IPS DF 4.7 (cell line): ENCODE data around the gene C4orf50.
A peak's percentile ranks its signal among the peaks of the same experiment; 100 is the strongest.
"Not testable (repeated sequence)": the region's sequence is repeated elsewhere in the genome, so short reads cannot be mapped to it uniquely, and the experiment has no call there.

Experiments
- DNase-seq: peaks from one replicate; pipeline ENCODE4 v3.0.0-alpha.2; 2013; ENCODE audit warnings: low spot score; ENCODE audit errors: extremely low read depth

Gene C4orf50

DNA sequence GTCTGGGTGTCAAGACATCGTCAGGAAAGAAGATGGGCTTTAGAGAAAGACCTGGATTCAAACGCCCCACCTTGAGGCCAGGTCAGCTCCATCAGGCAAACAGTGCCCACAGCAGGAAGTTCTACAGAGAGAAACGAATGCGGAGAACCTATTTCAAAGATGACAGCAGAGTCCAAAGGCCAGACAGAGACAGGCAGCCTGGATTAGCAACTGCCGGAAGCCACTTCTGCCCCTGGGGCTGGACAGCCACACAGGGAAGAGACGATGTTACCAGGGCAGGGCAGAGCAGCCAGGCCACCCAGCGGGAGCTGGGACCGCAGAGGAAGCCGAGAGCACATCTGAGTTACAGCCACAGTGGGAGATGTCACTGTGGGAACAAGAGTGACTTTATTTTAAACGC, 1.2 kb downstream of the C4orf50 start:
- no peak for DNase-seq

DNA sequence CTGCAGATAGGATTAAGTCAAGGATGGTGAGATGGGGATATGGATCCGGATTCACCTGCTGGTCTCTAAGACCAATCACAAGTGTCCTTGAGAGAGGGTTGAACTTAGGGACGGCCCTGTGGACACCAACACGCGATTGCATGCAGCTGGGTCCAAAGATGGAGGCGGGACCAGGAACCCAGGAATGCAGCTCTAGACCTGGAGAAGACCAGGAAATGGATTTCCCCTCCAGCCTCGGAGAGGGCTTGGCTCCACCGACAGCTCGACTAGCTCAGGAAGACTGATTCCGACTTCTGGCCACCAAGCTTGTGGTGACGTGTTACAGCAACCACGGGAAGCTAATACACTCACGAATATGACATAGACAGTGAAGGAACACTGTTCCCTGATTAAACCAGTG, 4.7 kb downstream of the C4orf50 start:
- no peak for DNase-seq

DNA sequence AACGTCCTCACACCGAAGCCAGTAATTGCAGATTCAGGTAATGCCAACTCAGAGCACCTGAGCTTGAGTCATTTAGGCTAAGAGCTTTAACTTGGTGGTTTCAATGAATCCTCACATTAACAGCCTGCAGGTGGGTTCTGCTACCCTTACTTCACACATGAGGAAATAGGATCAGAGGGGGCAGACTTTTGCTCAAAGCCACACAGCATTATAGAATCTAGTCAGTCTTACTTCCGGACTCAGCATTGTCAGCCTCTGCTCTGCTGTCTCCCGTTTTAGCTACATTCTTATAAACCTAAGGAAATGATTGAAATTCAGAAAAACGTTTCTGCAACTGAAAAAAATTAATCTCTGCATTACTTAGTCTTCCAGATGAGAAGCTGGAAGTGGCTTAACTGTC, 6.0 kb downstream of the C4orf50 start:
- no peak for DNase-seq

DNA sequence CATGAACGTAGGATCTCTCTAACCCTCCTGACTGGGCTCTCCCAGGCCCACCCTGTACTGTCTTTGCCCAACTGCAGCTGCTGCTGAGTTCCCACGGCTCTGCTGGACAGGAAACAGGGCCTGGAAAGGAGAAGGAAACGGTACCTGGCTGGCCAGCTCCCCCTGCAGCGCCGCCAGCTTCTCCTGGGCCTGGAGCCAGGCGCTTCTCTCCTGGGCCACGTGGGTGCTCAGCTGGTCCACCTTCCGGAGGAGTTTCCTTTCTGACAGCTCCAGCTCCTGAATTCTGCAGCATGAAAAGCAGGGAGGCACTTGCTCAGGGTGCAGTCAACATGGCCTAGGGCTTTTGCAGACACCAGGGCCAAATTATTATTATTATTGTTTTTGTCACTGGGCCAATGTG, 6.5 kb downstream of the C4orf50 start:
- no peak for DNase-seq

DNA sequence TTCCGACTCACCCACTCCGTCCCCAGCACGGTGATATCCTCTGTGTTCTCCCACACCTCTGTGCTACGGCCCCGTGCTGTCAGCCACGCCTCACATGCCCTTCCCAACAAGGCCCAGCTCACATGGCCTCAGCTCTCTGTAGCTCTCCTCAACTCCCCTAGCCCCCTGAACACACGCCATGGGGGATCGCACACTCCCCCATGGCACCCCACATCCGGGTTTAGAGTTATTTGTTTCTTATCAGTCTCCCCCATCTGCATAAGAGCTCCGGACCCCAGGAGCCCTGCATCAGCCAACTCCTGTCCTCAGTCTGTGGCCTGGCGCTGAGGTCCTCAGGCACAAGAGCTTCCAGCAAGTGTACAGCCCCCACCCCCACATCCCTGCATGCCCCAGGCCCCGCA, 7.0 kb downstream of the C4orf50 start:
- DNase-seq, result no peak

DNA sequence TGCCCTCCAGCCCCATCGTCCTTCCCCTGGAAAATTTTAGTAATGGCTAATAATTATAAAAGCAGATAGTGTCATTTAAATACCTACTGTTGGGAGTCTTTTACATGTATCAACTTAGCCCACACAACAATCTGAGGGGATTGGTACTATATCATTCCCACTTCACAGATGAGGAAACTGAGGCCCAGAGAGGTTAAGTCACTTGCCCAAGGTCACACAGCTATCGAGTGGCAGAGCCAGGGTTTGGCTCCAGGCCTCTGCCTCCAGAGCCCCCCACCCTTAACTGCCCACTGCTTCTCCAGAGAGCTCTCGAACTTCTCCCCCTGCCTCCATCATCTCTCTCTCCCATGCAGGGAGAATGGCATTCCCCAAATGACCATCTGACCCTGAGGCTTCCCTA, 7.4 kb downstream of the C4orf50 start:
- DNase-seq, result no peak

DNA sequence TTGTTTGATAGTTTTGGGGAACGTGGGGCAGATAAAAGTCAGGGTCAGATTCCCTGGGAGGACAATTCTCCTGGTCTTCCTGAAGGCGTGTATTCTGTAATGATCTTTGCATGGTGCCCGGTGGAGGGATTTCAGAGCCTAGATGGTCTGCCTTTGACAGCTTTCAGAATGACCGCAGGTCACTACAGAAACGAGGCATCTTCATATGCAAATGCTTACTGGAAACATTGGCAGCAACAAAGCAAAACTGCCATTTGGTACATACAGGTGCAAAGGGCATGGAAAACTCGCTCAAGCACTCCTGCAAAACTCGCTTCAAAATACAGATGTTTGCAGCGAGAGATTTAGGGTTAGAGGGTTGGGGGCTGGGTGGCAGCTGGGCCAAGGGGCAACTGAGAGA, 8.8 kb downstream of the C4orf50 start:
- no peak for DNase-seq

DNA sequence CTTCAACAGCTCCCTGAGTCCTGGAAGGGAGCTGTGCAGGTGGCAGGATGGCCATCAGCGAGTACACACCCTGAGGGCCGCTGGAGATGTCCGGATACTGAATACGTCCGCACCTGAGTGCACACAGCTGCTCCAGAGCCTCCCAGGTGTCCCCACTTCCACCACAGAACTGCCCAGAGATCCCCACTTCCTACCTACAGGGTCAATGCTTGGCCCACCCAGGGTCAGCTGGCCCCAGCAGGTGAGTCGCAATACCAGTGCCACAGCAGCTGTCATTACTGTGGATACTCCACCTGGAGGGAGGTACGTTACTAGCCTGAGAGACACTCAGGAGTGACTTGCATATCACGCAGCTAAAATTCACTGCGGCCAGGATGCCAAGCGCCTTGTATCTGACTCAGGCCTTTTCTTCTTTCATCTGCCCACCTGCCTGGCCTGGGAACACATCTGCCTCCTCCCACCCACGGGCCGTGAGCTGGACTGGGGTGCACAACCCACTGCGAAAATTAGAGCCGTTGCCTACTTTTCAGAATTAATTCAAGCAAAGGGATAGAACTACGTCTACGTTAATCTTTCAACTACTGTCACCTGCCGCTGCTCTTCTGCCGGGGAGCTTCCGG, 9.4 kb downstream of the C4orf50 start:
- DNase-seq, result no peak

DNA sequence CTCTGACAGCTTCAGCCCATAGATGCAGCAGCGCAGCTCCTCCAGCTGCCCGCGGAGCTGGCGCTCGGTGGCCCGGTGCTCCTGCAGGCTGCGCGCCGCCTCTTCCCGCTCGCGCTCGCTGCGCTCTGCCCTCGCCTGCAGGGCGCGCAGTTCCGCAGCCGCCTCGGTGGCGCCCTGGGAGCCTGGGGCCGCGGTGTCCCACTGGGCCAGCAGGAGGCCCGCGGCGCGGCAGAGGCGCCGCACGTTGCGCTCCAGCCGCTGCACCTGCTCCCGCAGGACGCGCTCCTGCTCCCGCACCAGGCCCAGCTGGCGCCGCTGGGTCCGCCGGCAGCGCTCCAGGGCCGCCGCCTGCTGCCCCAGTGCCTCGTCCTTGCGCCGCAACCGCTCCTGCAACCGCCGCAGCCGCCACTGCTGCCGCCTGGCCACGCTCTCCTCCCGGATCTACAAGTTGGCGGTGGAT, 10.1 kb downstream of the C4orf50 start:
- no peak for DNase-seq

DNA sequence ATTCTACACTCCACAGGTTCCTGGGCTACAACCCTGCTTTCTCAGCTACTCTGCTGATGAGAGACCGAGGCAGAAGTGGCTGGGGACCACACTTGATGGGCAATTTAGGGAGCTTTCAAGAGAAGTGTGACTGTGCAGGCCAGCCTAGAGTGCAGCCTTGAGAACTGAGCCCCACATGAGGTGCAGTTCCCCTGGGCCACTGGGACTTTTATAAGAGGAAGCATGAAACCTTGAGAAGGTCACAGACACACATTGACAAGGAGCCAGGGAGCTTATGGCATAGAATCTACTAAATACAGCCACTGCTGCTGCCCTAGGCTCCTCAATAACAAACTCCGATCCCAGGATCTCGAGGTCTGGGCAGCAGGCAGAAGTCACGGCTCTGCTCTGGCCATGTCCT, 13.1 kb downstream of the C4orf50 start:
- no peak for DNase-seq

DNA sequence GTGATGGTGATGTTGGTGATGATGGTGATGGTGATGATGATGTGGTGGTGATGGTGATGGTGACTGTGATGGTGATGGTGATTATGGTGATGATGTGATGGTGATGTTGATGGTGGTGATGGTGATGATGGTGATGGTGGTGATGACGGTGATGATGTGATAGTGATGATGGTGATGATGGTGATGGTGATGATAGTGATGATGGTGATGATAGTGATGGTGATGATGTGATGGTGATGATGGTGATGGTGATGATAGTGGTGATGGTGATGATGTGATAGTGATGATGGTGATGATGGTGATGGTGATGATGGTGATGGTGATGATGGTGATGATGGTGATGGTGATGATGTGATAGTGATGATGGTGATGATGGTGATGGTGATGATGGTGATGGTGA, 14.7 kb downstream of the C4orf50 start:
- not testable (repeated sequence) for DNase-seq

DNA sequence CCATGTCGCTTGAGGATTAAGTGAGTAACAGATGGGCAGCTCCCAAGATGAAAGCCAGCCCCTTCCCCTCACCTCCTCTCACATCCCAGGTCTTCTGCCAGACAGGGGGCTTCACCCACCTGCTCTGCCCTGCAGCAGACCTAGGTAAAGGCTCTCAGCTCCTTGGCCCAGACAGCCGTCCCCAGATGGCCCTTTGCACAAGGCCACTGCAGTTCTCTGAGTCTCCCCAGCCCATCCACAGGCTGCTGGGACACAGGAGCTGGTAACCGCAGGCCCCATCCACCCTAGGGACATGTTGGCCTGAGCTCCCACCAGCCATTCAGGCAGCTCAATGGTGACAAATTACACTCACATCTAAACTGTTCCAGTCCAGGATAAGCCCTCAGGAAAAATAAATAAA, 15.3 kb downstream of the C4orf50 start:
- DNase-seq, result no peak

DNA sequence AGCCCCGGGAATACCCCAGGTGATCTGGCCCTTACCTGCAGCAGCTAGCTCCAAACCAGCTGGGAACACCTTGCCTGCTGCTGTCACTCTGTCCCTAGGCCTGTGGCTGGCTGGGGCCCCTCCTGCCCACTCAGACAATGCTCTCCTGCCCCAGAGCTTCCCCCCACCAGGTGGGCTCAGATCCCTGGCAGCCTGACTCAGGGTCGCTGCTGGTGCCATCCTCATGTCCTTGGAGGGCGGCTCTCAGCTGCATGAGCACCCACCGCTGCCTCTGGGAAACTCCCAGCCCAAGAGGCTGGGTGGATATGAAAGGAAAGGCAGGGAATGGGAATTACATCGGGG, 15.8 kb downstream of the C4orf50 start:
- DNase-seq, result no peak

DNA sequence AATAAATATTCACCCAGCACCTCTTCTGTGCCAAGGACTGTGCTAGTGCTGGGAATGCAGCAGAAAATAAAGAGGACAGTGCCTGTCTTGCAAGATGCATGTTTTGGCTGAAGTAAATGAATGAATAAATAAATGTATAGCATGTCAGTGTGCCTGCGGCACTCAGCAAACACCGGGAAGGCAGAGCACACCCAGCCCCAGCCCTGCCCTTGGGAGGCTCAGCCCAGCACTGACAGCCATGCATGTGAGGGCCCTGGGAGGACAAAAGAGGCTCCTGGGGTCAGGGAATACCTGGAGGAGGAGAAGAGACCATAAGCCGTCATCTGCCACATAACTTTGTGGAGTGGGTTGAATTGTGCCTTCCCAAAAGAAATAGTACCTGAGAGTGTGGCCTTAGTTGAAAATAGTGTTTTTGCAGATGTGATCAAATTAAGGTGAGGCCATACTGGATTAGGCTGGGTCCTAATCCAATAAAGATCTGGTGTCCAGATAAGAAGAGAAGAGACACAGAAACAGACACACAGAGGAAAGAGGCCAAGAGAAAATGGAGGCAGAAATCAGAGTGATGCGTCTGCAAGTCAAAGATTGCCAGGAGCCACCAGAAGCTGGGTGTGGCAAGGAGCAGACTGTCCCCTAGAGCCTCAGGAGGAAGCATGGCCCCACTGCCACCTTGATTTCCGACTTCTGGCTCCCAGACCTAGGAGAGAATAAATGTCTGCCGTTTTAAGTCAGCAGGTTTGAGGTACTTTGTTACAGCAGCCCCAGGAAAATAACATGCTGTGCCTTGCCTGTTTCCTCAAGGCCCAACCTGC, 16.3 kb downstream of the C4orf50 start:
- no peak for DNase-seq

DNA sequence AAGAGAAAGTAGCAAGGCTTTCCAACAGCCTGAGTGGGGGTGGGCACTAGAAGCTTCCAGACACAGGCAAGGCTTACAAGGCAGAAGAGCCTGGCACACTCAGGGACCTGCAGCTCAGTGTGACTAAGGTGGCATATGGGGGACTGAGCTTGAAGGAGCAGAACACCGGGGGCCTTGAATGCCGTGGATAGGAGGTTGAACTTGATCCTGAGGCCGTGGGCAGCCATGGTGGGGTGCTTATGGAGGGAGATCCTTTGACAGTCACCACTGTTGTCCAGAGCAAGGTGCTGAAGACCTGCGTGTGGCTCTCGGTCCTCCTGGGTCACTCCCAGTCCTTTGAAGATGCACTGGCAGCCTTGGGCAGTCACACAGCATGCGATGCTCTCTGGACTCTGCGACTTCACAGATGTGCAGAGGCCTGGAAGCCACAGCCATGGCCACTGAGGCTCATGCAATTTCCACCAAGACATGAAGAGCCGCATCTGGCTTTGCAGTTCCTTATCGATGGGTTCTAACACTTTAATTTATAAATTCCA, 18.3 kb downstream of the C4orf50 start:
- no peak for DNase-seq

DNA sequence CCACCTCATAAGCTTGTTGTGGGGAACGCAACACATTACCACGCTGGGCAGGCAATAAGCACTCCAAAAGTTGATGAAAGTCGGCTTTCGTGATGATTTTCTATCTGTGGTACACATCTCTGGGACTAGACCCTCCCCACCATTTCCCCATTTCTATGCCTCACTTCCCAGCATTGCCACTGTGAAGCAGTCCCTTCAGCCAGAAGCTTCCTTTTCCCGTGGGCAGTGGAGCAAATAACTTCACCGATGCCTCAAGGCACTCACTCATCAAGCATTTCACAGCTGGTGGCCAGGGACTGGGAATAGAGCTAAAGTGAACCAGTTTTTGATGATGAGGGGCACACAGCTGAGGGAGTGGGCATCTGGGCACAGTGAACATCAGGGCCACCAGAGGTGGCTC, 18.9 kb downstream of the C4orf50 start:
- DNase-seq, result no peak

DNA sequence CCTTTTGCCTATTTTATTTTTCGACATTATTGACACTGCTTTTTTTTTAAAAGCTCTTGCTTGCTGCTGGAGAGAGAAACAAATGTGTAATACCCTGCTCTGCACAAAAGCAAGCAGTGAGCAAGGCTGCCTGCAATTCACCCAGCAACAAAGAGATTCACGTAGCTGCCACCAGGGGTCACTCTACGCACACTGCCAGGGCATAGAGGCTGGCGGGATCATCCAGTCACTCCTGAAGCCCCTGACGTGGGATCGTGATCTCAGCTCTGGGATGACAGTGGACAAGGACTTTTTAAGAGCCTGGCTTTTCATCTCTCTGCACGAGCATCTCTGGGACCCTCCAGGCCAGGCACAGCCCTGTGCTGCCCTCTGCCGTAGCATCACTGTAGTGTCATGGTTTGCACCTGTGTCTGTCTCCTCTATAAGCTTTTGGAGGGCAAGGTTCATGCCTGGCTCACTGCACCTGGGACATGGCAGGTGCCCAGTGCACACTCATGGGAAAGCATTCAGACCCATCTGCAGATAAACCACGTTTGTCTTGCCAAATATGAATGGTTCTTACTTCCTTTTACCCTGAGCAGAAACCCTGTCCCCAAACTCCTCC, 19.8 kb downstream of the C4orf50 start:
- DNase-seq, result peak; percentile 78

DNA sequence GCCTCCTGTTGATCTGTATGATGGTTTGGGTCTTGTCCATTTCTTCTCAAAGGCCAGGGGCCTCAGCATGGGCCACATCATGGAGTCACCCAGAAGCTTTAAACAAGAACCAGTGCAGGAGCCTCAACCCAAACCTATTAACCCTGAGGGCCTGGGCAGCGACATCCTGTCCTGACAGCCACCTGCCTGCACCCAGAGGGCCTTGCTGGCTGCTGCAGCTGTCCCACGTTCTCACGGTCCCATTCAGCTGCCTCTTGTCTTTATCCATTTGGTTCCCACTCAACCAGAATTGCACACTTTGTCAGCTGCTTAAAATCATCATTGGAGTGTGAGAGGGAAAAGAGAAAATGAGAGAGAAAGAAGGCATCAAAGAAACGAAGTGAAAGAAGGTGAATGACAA, 21.6 kb downstream of the C4orf50 start:
- DNase-seq, result no peak

DNA sequence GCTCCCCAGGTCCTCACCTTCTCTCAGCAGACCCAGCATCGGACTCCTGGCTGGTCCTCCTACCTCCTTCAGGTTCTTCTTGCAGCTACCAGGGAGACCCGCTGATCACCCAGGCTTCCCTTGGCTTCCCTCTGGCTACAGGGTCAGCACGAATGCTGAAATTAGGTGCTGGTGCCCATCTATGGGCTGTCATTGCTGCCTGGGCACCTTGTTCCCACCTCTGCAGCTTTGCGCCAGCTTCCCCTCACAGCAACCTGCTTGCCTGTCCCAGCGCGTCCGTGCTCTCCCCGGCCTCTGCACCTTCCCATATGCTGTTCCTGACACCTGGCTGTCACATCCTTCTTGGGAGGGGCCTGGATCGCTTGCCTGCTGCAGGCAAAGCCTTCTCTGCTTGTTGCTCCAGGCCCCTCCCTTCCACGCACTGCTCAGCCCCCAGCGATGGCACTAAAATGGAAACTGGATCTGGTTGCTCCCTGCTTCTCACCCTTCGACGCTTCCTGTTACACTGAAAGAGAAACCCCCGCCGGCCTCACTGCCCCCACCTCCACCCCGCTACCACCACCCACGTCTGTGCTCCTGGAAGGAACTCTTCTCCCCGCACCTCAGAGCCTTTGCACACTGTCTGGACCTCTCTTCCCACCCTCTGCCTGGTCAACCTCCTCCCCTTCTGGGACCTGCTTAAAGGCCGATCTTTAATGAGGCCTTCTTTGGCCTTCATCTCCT, 22.2 kb downstream of the C4orf50 start:
- DNase-seq, result no peak

DNA sequence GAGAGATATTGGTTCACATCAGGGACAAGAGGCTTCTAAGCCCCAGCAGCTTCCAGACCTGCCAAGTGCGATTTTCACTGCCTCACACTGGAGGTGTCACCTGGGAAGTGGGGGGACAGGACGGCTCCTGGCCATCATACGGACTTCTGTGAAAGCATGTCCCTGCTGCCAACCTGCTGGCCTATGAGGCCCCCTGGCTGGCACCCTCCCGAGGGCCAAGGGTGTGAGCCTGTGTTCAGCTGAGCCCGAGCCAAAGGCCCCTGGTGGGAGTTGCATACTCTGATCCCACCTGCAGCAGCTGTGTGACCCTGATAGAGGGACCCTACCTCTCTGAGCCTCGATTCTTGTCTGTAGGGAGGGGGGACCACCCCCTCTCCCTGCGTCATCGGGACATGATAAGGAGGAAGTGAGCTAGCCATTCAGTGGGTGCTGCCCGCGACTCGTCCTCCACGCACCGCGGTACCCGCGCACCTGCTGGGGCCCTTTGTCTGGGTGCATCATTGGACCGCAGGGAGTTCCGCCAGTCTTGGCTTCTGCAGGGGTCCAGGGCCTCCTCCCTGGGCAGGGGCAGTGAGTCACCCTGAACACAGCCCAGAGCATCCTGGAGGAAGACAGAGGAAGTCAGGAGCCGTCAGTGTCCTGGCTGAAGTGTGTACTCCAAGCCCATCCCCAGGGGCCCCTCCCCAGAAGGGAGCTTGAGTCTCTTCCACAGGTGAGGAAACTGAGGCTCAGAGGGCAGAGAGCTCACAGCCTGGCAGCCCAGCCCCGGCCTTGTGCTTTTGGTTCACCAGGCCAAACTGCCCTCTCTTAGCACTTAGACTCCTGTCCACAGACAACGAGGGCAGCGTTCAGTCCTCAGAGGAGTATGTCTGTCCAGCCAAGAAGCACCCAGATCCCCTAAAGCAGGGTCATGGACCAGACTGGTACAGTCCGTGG, 24.1 kb downstream of the C4orf50 start:
- DNase-seq, result no peak

DNA sequence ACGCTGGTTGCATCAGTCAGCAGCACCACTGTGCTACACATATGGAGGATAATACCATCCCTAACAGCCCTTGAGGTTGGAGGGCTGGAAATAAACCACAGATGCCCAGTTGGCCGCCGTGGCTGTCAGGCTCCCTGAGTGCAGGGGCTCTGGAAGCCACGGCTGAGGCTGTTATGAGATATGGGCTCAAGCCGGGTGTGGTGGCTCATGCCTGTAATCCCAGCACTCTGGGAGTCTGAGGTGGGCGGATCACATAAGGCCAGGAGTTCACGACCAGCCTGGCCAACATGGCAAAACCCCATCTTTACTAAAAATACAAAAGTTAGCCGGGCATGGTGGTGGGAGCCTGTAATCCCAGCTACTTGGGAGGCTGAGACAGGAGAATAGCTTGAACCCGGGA, 24.9 kb downstream of the C4orf50 start:
- not testable (repeated sequence) for DNase-seq
